ENCODE data around the gene NUDT16L1. TPM values are rescaled to one million over a fixed set of nuclear protein-coding genes. Genes with fewer than 3 reads are reported as not detected.

Gene NUDT16L1
- total and polyA plus RNA-seq, 7 donors = 6.3 to 20.2 (median 7.7) TPM

DNA sequence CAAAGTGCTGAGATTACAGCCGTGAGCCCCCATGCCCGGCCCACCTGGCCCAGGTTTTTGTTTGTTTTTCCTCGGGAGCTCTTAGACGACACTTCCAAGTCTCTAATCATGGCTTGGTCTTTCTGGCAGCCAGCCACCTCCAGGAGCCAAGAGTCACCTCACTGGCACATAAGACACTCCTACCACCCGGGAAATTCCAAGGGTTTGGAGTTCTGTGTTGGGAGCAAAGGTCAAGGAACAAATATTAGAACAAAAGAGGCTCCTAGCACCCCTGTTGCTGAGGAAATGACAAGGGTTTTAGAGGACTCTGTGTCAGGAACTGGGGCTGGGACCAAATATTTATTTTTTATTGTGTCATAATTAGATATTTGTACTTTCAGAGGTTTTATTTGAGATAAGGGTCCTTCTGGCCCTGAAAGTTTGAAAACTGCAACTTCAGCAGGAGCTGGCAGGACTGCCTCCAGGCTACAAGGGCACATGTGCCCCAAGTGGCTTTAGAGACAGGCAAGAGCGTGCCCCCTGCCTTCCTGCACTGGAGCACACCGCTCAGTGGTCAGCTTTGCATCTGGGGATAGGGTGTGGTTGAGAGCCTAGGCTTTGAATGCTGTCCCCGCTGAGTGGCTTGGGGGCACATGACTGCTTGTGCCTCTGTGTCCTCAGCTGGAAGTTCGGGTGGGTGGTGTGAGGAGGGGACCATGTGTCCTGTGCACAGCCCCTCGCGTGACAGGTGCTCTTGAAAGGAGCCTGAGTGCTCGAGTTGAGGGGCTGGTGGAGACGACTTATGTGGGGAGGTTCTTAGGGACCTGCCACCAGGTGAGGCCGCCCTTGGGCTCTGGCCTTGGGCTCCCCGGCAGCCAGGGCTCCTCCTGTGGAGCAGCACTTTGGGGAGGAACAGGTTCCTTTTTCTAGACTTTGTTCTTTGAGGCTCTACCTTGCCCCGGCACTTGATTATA is 39.1 kb upstream of the NUDT16L1 start:
- 79 to 84% (median 81%) methylated on average over 16 of the region's 16 CpGs for WGBS, 3 donors
- H3K4me3 ChIP-seq = no peak overlapping the region
- ATAC-seq = no peak

DNA sequence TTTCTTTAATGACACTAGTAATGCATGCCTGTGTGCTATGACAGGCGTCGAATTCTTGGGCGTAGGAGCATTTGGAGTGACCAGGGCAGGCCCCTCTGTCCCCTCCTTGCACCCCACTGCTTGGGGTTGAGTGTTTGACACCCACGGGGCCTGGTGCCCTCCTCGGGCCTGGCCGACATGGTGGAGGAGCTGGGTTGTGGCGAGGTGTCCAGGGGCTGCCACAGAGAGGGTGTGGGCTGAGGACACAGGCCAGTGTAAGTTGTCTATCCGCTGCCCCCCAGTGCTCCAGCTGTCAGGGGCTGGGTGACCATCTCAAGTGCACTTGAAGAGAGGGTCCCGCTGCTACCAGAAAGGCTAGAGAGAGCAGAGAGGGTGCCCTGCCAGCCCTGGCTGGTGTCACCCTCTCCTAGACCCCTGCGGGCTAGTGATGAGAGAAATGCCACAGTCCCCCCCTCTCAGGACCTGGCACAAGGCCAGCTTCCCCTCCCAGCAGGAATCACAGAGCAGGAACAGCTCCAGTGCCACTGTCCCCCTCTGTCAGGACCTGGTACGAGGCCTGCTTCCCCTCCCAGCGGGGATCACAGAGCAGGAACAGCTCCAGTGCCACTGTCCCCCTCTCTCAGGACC is 38.3 kb upstream of the NUDT16L1 start:
- H3K4me3 ChIP-seq = no peak overlapping the region
- WGBS, 3 donors = 90 to 95% (median 92%) methylated on average over 12 of the region's 12 CpGs
- intact Hi-C loops (cut with DNase I) = no loop called here
- H3K36me3 ChIP-seq (ENCODE audit: insufficient read depth in 1 of 2, low read depth in 1 of 2) = peaks cover 4 to 94% of the 10 kb centered on the region in 2 donors
- H3K9me3 ChIP-seq = no peaks in the 10 kb centered on the region
- H3K27me3 ChIP-seq (ENCODE audit: insufficient read depth in 3 of 3, low read length in 2 of 3) = no peaks in the 10 kb centered on the region
- no peak for DNase-seq
- H3K27ac ChIP-seq = no peak overlapping the region
- TF ChIP-seq, protein P1, sequence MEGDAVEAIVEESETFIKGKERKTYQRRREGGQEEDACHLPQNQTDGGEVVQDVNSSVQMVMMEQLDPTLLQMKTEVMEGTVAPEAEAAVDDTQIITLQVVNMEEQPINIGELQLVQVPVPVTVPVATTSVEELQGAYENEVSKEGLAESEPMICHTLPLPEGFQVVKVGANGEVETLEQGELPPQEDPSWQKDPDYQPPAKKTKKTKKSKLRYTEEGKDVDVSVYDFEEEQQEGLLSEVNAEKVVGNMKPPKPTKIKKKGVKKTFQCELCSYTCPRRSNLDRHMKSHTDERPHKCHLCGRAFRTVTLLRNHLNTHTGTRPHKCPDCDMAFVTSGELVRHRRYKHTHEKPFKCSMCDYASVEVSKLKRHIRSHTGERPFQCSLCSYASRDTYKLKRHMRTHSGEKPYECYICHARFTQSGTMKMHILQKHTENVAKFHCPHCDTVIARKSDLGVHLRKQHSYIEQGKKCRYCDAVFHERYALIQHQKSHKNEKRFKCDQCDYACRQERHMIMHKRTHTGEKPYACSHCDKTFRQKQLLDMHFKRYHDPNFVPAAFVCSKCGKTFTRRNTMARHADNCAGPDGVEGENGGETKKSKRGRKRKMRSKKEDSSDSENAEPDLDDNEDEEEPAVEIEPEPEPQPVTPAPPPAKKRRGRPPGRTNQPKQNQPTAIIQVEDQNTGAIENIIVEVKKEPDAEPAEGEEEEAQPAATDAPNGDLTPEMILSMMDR (IDR thresholded peaks at IDR 0.05) = no peak
- H3K4me1 ChIP-seq = no peaks in the 10 kb centered on the region
- no peak for ATAC-seq

More for the DNA sequence above, 39.1 kb upstream of the NUDT16L1 start:
- TF ChIP-seq, protein P1 (IDR thresholded peaks at IDR 0.05) = no peak
- no peaks in the 10 kb centered on the region for H3K9me3 ChIP-seq
- H3K36me3 ChIP-seq (ENCODE audit: insufficient read depth in 1 of 2, low read depth in 1 of 2) = peaks cover 4 to 90% of the 10 kb centered on the region in 2 donors
- DNase-seq = no peak
- H3K27me3 ChIP-seq (ENCODE audit: insufficient read depth in 3 of 3, low read length in 2 of 3) = no peaks in the 10 kb centered on the region
- intact Hi-C loops (cut with DNase I) = no loop called here
- H3K27ac ChIP-seq = no peak overlapping the region
- no peaks in the 10 kb centered on the region for H3K4me1 ChIP-seq

DNA sequence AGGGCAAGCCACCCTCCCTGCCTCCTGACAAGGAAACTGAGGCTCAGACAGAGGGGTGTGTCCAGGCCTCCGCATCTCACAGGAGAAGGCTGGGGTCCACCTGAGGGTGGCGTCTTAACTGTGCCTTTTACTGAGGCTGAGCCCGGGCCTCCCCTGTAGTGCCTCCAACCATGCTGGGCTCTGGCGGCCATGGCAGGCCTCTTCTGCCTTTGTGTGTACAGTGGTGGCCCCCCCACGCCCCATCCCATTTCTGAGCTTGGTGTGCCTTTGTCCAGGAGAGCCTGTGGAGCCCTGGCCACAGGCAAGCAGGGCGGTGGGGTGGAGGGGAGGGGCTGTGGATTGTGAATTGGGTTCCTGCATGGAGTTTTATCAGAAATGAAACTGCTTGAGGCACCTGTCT is 37.6 kb upstream of the NUDT16L1 start:
- Histone ChIP-seq H3K27ac (no peak overlapping the region), H3K4me1 (no peaks in the 10 kb centered on the region), H3K36me3 (ENCODE audit: insufficient read depth in 1 of 2, low read depth in 1 of 2) (peaks cover 4 to 89% of the 10 kb centered on the region in 2 donors), H3K9me3 (no peaks in the 10 kb centered on the region), H3K4me3 (no peak overlapping the region), H3K27me3 (ENCODE audit: insufficient read depth in 3 of 3, low read length in 2 of 3) (no peaks in the 10 kb centered on the region)
- intact Hi-C loops (cut with DNase I) = no loop called here
- WGBS, 3 donors = 95 to 96% (median 96%) methylated on average over 6 of the region's 6 CpGs
- ATAC-seq (no peak), DNase-seq (no peak)
- TF ChIP-seq, protein P1 (IDR thresholded peaks at IDR 0.05) = no peak

- Histone ChIP-seq H3K4me3 (no peak overlapping the region), H3K9me3 (no peaks in the 10 kb centered on the region), H3K27ac (no peak overlapping the region), H3K4me1 (no peaks in the 10 kb centered on the region), H3K36me3 (ENCODE audit: insufficient read depth in 1 of 2, low read depth in 1 of 2) (peaks cover 4 to 85% of the 10 kb centered on the region in 2 donors), H3K27me3 (ENCODE audit: insufficient read depth in 3 of 3, low read length in 2 of 3) (no peaks in the 10 kb centered on the region)
- intact Hi-C loops (cut with DNase I) = no loop called here
- DNase-seq = no peak
- no peak for ATAC-seq
- 95 to 96% (median 95%) methylated on average over 12 of the region's 12 CpGs for WGBS, 3 donors
- TF ChIP-seq, protein P1 (IDR thresholded peaks at IDR 0.05) = no peak
Measured at GRCh38 chr16:4656221-4656620, 37.1 kb upstream of the NUDT16L1 start.
